ENCODE measurements around the gene FUS. TPM values are rescaled to one million over a fixed set of nuclear protein-coding genes. Genes with fewer than 3 reads are reported as not detected.

FUS gene
- total RNA-seq, 6 donors from 2014 or later = 65.7 to 258 (median 145) TPM

DNA sequence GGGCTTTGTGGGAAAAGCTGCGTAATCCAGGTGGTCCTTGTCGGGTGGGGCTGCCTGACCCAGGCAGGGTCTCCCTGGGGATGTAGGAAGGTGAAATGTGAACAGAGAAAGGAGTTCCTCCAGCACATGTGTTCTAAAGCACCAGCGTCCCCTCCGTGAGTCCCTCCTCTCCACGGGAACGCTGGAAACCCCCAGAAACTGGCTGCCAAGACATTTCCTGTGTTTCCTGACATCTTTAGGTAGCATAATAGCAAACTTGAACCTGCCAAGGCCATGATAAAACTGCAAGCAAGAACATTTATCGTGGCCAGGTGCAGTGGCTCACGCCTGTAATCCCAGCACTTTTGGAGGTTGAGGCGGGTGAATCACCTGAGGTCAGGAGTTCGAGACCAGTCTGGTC, 49.6 kb downstream of the FUS start:
- Histone ChIP-seq H3K4me1 (no peaks in the 10 kb centered on the region), H3K9me3 (no peaks in the 10 kb centered on the region), H3K36me3 (no peaks in the 10 kb centered on the region), H3K27ac (no peak overlapping the region), H3K27me3 (no peaks in the 10 kb centered on the region), H3K4me3 (no peak overlapping the region)
- TF ChIP-seq POLR2AphosphoS5 (IDR thresholded peaks at IDR 0.05) = no peak
- TF ChIP-seq EP300 (IDR thresholded peaks at IDR 0.05) = no peak
- TF ChIP-seq POLR2A (IDR thresholded peaks at IDR 0.05) = no peak
- TF ChIP-seq, protein P1, sequence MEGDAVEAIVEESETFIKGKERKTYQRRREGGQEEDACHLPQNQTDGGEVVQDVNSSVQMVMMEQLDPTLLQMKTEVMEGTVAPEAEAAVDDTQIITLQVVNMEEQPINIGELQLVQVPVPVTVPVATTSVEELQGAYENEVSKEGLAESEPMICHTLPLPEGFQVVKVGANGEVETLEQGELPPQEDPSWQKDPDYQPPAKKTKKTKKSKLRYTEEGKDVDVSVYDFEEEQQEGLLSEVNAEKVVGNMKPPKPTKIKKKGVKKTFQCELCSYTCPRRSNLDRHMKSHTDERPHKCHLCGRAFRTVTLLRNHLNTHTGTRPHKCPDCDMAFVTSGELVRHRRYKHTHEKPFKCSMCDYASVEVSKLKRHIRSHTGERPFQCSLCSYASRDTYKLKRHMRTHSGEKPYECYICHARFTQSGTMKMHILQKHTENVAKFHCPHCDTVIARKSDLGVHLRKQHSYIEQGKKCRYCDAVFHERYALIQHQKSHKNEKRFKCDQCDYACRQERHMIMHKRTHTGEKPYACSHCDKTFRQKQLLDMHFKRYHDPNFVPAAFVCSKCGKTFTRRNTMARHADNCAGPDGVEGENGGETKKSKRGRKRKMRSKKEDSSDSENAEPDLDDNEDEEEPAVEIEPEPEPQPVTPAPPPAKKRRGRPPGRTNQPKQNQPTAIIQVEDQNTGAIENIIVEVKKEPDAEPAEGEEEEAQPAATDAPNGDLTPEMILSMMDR (IDR thresholded peaks at IDR 0.05) = no peak
- 59 to 84% methylated on average over 5 to 10 of the region's 10 CpGs for WGBS, 2 donors
- no peak for DNase-seq
- ATAC-seq (ENCODE audit: low FRiP score in 2 of 2) = no peak

DNA sequence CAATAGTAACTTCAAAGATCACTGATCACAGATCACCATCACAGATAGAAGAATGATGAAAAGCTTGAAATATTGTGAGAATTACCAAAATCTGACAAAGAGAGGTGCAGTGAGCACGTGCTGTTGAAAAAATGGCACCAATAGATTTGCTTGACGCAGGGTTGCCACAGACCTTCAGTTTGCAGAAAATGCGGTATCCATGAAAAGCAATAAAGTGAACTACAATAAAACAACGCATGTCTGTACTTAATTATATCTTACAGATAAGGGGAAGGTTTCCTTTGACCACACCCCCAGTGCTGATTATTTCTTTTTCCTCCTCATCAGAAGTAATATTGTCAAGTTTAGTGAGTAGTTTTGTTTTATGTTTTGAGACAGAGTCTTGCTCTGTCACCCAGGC, 58.1 kb downstream of the FUS start:
- Histone ChIP-seq H3K9me3 (peaks cover 0 to 6% (median 1%) of the 10 kb centered on the region in 4 donors), H3K4me3 (no peak overlapping the region), H3K4me1 (no peaks in the 10 kb centered on the region), H3K27ac (no peak overlapping the region), H3K36me3 (no peaks in the 10 kb centered on the region), H3K27me3 (no peaks in the 10 kb centered on the region)
- ATAC-seq (ENCODE audit: low FRiP score in 2 of 2) = no peak
- no peak for DNase-seq
- 84 to 85% methylated on average over 4 of the region's 4 CpGs for WGBS, 2 donors
- TF ChIP-seq, protein P1 (IDR thresholded peaks at IDR 0.05) = no peak
- TF ChIP-seq POLR2AphosphoS5 (IDR thresholded peaks at IDR 0.05) = no peak
- TF ChIP-seq EP300 (IDR thresholded peaks at IDR 0.05) = no peak
- no peak for TF ChIP-seq POLR2A (IDR thresholded peaks at IDR 0.05)

Small RNAs within 50 kb of the gene (small RNA-seq; reads per million reads assigned to genes)
- 0 reads per million in 4 donors for gene AC009088.4
- 0 reads per million in 4 donors for gene NDUFA3P6

Other genes starting within 250 kb of the FUS start
- gene ORAI3, start 231.1 kb upstream of the FUS start, total RNA-seq = 10 to 100 TPM; 22.2 to 33.9 (median 28.4) TPM
- gene SETD1A, start 222.4 kb upstream of the FUS start, total RNA-seq = 10 to 100 TPM in 5 of 6 donors, 1 to 10 TPM in 1; 9.1 to 30.4 (median 17.0) TPM
- gene HSD3B7, start 194.9 kb upstream of the FUS start, total RNA-seq = 10 to 100 TPM; 10.5 to 38.8 (median 21.3) TPM
- 1 to 10 TPM in 2 of 6 donors, under 1 TPM in 4; 0.30 to 2.1 (median 0.51) TPM for gene STX1B, start 169.5 kb upstream of the FUS start, total RNA-seq
- gene STX4, start 146.6 kb upstream of the FUS start, total RNA-seq = 100 to 1,000 TPM in 3 of 6 donors, 10 to 100 TPM in 3; 44.8 to 168 (median 96.3) TPM
- gene ZNF668, start 105.9 kb upstream of the FUS start, total RNA-seq = 10 to 100 TPM in 4 of 6 donors, 1 to 10 TPM in 2; 8.4 to 21.0 (median 11.4) TPM
- gene ZNF646, start 105.7 kb upstream of the FUS start, total RNA-seq = 10 to 100 TPM; 16.7 to 40.9 (median 23.2) TPM
- gene PRSS53, start 91.2 kb upstream of the FUS start, total RNA-seq = 1 to 10 TPM in 5 of 6 donors, under 1 TPM in 1; 0.91 to 8.4 (median 3.0) TPM
- 100 to 1,000 TPM in 1 of 6 donors, 10 to 100 TPM in 5; 37.7 to 105 (median 61.4) TPM for gene VKORC1, start 85.3 kb upstream of the FUS start, total RNA-seq
- gene BCKDK, start 71.8 kb upstream of the FUS start, total RNA-seq = 10 to 100 TPM; 23.2 to 64.4 (median 39.3) TPM
- gene KAT8, start 62.5 kb upstream of the FUS start, total RNA-seq = 100 to 1,000 TPM in 1 of 6 donors, 10 to 100 TPM in 5; 73.9 to 144 (median 83.6) TPM
- gene PRSS8, start 44.4 kb upstream of the FUS start, total RNA-seq = 100 to 1,000 TPM in 3 of 6 donors, 10 to 100 TPM in 3; 59.7 to 155 (median 109) TPM
- gene PRSS36, start 30.1 kb upstream of the FUS start, total RNA-seq = 10 to 100 TPM in 2 of 6 donors, 1 to 10 TPM in 4; 1.4 to 61.8 (median 5.6) TPM
- gene PYCARD, start 22.6 kb downstream of the FUS start, total RNA-seq = 100 to 1,000 TPM in 1 of 6 donors, 10 to 100 TPM in 5; 44.0 to 103 (median 83.7) TPM
- under 1 TPM in 1 of 6 donors, not detected in 5; 0.27 TPM for gene TRIM72, start 34.0 kb downstream of the FUS start, total RNA-seq
- gene PYDC1, start 37.0 kb downstream of the FUS start, total RNA-seq = not detected
- 10 to 100 TPM; 12.3 to 65.2 (median 40.9) TPM for gene ITGAM, start 79.8 kb downstream of the FUS start, total RNA-seq
- gene ITGAX, start 175.0 kb downstream of the FUS start, total RNA-seq = 100 to 1,000 TPM in 4 of 6 donors, 10 to 100 TPM in 2; 24.0 to 318 (median 134) TPM
- gene ITGAD, start 213.2 kb downstream of the FUS start, total RNA-seq = under 1 TPM in 3 of 6 donors, not detected in 3; 0.15 to 0.69 (median 0.52) TPM
- gene COX6A2, start 248.2 kb downstream of the FUS start, total RNA-seq = not detected

Data from upper lobe of left lung (tissue), 6 donors.